GM18502 (cell line): ENCODE data around the gene PKD1L1.
"Not testable (repeated sequence)": the region's sequence is repeated elsewhere in the genome, so short reads cannot be mapped to it uniquely, and the experiment has no call there.

ENCODE experiments used
- ATAC-seq: cut with Tn5 transposase; IDR thresholded peaks from one replicate; pipeline ENCODE4 v1.9.1; 2021; ENCODE audit warnings: mild to moderate bottlenecking; ENCODE audit not compliant: unreplicated experiment, poor library complexity

Gene PKD1L1

DNA sequence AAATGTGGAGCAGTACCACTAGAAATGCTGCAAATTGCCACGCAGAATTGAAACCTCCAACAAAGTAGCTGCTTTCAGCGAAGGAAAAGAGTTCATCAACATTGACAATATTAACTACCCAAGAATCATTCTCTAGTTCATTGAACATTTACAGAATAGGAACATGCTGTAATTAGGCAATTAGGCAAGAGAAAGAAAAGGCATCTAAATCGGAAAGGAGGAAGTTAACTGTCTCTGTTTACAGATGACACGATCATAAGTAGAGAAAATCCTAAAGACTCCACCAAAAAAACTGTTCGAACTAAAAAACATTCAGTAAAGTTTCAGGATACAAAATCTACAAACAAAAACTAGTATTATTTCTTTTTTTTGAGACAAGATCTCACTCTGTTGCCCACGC is 8.9 kb upstream of the PKD1L1 start:
- no peak for ATAC-seq

DNA sequence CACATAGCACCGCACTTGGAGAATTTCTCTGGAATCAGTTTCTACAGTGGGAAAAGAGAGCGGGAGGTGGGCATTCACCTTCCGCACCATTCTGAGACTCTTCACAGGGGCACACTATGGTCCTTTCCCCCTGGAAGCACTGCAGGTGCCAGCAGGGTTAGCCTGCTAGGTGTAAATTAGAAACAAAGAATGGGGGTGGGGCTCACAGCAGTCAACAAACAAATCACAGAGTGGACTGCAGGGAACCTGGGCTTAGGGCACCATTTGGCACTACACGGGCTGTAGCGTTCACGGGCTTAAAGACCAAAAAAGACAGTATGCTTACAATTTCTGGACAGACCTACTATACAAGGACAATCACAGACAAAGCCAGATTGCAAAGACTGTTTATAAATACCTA is 8.0 kb upstream of the PKD1L1 start:
- no peak for ATAC-seq

DNA sequence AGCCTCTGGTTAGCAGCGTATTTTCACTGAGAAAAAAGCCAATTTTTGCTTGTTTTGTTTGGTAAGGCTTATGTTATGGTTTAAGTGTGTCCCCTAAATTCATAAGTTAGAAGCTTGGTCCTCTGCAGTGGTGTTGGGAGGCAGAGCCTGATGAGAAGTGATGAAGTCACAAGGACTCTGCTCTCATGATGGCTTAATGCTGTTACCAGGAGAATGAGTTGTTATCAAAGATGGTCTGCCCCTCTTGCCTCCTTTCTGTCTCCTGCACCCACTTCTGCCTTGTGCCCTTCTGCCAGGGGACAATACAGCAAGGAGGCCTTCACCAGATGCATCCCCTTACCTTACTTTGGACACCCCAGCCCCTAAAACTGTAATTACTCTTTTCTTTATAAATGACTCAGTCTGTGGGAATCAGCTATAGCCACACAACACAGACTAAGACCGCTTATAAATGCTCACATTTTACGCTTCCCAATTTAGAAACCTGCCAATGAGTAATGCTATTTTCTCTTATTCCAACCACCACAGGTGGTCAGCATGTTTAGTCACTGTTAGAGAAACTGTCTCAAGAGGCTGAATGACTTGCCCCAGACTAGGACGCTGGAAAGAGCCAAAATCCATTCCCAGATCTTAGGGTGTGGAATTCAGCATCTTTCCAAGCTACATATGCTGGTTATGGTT is 6.1 kb upstream of the PKD1L1 start:
- ATAC-seq: peak; percentile 51

DNA sequence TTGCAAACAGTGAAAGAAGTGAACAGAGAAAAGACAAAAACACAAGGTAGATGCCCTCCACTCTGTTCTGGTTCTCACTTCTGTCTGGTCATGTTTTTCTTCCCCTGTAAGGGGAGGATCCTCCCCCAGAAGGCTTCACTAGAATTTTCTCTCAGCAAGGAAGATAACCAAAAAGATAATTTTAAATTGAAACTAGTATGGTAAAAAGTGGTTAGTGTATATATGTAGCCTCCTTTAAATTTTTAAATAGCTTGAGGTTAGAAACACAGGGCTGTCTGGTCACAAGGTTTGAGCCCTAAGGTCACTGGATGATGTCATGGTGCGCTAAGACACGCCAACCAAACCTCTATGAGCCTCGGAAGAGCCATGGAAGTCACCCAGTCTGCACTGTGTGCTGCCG is 5.6 kb upstream of the PKD1L1 start:
- ATAC-seq: peak; percentile 58

DNA sequence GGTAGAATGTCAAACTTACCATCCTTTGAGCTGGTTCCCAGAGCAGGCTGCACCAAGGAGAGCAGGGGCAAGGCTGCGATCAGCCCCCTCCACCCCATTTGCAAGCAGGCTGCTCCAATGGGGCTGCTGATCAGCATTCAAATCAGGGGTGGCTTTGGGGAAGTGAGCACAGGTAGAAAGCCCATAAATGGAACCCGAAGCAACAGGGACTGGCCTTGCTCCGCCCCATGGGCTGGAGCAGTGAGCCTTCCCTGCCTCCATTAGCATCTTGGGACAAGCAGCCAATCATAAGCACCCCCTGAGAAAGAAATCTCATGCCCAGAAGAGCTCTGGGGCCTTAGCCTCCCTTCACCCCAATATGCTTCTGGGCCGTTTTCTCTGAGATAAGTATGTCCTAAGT is 4.0 kb upstream of the PKD1L1 start:
- no peak for ATAC-seq

DNA sequence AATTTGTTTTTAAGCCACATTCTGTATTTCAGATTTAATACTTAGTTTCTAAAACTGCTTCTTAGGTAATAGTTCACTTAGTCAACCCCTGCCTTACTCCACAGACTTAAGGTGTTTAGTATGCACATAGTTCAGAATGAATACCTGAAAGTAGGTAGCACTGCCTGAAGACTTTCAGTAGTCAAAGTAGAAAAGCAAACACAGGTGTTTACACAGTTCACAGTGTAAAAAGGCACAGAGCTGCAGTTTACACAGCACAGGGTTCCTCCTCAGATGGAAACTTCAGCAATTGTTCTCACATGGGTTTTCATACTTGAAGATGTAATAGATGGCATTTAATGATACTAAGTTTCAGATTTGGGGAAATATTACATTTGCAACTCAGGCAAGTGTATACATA is 3.1 kb upstream of the PKD1L1 start:
- ATAC-seq: no peak

DNA sequence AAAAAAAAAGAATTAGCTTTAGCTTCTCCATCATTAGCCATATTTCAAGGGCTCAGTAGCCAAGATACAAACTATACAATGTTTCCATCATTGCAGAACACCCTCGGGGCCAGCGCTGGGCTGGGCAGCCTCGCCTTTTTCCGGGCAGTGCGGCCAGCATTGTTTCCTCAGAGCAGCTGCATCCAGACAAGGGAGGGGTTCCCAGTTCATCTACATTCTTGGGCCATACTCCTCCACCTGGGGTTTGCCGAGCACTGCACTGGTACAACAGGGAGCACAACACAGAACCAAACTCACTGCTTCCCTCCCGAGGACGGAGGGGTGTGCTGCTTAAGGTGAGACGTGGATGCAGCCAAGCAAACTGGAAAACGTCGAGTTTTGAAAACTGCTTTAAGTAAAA is 2.4 kb upstream of the PKD1L1 start:
- ATAC-seq: no peak

DNA sequence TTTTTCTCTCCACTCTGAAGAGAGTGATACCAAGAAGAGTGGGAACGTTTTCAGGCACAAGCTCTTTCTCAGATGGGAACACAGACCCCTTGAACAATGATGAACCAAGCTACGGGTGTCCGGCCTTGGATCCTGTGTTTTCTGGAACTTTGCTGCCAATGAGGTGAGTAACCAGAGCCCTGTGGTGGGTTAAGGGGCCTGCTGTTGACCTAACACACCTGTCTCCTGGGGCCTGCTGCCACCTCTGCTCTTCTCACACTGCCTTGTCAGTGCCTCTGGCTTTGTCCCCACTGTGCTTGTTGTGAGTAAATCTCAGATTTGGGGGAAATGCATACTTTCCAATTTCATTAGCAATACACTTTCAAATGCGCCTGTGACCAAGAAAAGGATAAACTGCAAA is 1.4 kb upstream of the PKD1L1 start:
- no peak for ATAC-seq

DNA sequence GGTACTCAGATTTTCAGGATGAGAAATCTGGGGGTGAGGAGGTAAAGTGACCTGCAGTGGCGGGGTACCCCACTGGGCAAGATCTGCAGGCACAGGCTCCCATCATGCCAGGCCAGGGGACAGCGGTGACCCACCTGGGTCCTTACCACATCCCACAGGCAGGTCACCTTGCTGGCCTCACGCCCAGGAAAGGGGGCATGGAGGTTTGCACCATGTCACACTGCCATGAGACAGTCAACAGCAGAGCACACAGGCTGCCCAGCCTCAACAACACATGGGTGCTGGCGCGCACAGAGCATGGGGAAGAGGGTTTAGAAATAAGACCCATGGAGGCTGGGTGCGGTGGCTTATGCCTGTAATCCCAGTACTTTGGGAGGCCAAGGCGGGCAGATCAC is 914 bp downstream of the PKD1L1 start:
- no peak for ATAC-seq

DNA sequence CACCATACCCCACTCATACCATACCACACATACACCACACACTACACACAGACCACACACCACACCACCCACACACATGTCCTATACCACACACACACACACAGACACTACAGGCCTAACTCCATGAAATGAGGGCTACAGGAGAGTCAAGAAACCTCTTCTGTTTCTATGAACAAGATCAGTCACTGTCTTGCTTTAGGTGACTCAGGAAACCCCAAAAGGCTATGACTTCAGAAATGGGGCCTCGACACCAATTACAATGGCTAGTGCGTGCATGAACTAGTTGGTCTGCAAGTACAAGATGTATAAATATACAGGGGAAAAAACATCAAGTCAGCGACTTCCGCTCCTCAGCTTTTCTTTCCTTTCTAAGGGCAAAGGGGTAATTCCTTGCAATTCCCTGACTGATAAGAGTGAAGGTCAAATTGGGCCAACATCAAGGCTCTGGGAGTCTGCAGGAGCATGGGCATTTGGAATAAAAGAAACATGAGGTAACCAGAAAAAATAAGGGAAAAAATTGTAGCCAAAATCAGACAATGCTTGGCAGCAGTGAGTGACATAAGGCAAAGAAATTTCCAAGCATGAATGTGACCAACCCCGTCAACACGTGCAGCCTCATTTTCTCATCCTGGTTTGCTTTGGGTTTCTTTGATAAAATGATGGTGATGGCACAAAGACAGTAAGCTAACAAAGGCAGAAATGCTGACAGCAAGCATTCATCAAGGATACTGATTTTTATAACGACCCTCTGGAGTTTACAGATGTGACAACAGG is 1.5 kb downstream of the PKD1L1 start:
- no peak for ATAC-seq

DNA sequence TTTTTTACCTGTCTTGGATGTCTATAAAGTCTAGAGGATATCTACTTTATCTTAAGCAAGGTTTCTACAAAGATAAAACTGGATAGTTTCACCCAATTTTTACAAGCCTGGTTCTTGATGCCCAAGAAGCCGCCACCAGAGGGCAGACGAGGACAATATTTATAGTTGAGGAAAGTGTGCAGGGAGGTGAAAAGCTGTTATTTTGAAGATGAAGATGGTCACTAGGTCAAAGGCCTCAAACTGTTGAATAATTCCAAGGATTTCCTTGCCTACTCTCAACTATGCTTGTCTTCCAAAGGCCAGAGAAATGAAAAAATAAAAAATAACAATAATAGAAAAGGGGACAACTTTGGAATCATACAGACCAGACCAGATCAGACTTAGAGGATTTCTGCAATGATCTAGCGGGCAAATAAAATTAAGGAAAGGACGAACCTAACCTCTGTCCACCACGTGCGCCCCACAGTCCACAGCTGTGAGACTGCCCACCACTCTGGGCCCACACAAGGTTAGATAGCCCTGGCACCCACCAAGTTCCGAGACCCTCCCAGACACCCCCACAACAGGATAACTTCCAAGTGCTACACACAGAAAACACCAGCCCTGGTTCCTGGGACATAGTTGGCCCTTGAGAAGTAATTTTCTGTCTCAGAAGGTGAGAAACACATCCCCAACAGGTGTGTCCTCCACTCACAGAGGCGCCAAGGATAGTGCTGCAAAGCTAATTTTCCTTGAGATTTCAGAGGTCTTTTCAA is 2.8 kb downstream of the PKD1L1 start:
- peak; percentile 62 for ATAC-seq

DNA sequence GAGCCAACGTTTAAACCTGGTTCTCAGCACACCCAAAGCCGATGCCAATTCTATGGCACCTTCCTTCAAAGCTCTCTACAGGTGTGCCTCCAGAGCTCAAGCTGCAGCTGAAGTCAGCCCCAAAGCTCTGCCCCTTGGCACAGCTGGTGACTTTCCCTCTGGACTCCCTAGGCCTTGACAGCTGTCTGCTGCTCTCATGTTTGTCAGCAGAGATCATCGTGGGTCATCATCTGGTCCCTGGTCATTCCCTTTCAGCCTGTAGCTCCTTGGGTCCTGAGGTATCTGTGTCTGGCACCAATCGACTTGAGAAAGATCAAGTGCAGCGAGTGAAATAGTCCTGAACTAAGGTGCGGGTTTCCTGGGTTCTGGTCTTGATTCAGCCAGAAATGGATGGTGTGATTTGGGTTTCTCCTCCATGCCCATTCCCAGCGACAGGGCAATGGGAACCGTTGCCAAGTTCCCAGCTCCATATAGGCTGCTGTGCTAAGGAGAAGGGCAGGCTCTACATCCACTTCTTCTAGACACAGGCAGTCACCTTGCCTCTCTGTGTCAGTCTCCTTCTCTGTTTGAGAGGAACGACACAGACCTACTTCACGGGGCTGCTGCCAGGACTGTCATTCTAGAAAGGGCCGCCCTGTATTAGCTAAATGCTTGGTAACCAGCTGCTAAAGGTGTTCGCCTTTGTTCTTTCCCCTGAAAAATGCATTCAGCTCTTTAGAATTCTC is 3.6 kb downstream of the PKD1L1 start:
- peak; percentile 17 for ATAC-seq

DNA sequence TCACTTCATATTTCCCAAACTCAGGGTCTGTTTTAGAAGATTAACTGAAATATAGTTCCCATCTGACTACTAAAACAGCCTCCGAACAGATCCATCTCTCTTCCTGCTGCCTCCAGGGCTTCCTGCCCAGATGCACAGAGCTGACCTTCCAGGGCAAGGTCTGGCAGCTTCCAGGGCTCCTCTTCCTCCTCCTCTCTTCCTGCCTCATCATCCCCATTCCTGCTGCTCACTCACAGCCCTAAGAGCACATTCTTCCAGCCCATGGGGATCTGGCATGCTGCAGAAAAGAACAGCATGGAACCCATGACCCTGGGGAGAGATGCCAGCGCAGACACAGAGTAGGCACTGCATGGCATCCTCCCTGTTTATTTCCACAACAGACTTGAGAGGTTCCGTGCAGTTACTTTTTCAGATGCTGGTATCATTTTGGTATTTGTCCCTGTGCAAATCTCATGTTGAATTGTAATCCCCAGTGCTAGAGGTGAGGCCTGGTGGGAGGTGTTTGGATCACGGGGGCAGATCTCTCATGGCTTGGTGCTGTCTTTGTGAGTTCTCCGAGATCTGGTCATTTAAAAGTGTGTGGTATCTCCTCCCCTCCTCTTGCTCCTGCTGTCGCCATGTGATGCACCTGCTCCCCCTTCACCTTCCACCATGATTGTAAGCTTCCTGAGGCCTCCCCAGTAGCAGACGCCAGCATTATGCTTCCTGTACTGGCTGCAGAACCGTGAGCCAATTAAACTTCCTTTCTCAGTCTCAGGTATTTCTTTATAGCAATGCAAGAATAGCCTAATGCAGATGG is 4.4 kb downstream of the PKD1L1 start:
- ATAC-seq: no peak

DNA sequence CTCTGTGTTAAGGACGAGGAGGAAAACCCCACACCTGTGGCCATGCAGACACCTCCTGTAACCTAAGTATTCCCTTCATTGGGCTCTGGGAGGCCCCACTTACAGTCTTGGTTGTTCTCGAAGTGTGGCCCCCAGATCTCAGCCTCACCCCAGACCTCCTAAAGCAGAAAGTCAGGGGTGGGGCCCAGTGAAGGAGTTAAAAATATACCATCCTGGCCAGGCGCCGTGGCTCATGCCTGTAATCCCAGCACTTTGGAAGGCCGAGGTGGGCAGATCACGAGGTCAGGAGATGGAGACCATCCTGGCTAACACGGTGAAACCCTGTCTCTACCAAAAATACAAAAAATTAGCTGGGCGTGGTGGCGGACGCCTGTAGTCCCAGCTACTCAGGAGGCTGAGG is 5.6 kb downstream of the PKD1L1 start:
- not testable (repeated sequence) for ATAC-seq

DNA sequence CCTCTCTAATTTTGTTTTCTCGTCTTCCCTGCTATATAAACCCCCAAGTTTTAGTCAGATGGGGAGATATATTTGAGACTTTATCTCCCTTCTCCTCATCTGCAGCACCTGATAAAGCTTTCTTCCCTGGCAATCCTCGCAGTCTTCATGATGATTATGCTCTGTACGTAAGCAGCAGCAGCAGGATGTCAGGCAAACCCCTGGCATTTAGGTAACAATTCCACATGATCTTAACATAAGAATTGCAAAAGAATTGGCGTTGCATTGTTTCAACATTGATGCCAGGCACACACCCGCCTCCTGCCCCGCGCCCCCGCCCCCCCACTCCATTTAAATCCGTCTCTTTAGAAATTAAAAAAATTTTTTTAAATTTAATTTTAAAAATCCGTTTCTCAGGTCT is 6.1 kb downstream of the PKD1L1 start:
- no peak for ATAC-seq

DNA sequence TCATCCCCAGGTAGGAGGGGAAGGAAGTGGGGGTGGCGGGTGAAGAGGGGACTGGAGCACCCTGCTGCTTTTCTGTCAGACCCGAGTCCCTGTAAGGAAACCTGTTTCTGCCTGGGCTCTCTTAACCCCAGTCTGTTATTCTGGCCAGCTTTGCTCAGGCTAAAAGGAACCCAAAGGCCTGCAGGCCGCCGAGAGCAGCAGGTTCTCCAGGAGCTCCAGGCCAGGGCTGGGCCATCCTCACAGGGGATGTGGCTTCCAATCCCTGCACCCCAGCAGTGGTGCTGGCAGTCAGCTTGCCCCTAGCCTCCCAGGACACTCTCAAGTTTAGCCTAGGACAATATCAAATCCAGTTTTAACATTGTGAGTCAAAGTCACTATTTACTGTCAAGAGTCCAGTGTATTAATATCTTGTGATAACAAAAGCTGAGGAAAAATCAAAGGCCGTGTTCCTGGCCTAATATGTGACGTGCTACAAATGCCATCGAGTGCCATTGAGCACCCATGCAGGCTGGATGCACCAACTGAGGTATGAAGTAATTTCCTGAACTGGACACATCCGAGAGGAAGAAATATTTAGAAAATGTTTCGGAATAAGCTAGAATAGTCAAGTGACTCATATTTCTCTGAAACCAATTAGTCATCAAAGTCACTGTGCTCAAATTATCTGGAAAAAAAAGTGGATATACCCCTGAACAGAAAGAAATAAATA is 7.0 kb downstream of the PKD1L1 start:
- no peak for ATAC-seq

DNA sequence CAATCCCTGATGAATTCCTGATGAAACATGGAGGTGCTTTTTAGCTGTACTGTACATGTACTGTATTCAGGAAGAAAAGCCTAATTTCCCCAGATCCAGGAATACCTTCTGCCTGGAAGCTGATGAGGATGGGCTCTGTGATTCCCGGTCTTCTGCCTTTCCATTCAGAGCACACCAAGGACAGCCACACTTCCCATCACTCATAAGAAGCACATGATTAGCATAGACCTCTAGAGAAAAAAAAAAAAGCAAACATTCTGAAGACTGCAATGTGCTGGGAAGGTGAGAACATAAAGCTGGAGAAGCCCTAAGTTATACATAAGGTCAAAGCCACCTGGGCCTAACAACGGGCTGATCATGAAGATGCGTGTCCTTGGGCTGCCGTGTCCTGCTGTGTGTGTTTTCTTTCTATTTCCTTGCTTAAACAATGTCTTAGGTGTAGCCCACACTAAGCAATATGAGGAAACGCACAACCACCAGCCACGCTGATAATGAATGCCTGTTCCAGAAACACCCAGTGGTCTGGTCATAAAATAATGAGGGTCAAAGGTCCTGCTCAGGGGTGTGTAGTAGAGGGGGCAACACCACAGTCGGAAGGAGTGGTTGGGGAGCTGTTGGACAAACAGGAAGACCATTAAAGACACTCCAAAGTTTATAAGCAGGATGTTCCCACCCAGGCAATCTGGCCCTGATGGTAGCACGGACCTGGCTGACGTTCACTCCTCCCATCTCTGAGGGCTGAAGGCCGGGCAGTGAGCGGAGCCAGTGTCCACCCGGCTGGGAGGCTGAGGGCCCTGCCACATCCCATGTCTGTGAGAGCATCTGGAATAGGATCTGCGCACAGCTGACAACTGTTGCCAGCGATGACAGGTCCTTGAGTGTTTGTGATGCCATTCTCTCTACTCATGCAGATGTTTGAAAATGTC is 7.9 kb downstream of the PKD1L1 start:
- no peak for ATAC-seq

DNA sequence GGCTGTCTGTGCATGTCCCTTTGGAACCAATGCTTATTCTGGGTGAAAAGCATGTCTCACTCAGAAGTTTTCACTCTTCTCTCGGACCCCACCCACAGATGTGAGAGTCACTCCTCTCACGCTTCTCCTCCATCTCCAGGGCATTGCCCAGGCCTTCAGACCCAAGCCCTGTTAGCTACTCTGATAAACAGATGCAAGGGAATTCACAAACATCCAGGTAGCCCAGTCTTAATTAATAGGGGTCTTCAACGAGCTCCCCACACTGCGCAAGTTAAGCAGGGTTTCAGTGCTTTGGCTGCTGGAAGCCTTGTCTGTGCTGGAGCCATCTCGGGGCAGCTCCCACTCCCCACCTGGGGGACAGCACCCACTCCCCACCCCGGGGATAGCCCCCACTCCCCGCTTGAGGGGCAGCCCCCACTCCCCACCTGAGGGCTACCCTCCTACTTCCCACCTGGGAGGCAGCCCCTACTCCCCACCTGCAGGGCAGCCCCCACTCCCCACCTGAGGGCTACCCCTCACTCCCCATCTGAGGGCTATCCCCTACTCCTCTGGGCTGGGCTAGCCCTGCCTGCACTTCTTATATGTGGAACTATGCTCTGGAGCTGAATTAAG is 8.7 kb downstream of the PKD1L1 start:
- ATAC-seq: no peak
